OCI-LY1 (cell line): ENCODE measurements around the gene DNMT3A.

ENCODE experiments used
- H2AFZ ChIP-seq: fragments of 200-600 bp; sonication (generic), shearing (Covaris generic); 2 replicates; pipeline ENCODE4 v1.6.0; 2014; ENCODE audit warnings: antibody characterized with exemption, mild to moderate bottlenecking, low read length
- H3F3A ChIP-seq: fragments of 200-600 bp; sonication (generic), shearing (Covaris generic); 2 replicates; pipeline ENCODE4 v1.6.0; 2014; ENCODE audit warnings: mild to moderate bottlenecking, antibody characterized with exemption, low read length, moderate library complexity; ENCODE audit not compliant: insufficient read depth
- H3K27ac ChIP-seq: fragments of 200-600 bp; sonication (generic); 2 replicates; pipeline ENCODE4 v1.5.1; 2014; ENCODE audit warnings: low read length, mixed run types, mild to moderate bottlenecking, low read depth; ENCODE audit not compliant: poor library complexity, severe bottlenecking
- H3K27me3 ChIP-seq: fragments of 200-600 bp; sonication (generic); 2 replicates; pipeline ENCODE4 v1.6.0; 2014; ENCODE audit warnings: antibody characterized with exemption, mild to moderate bottlenecking, low read length, moderate library complexity; ENCODE audit not compliant: insufficient read depth
- H3K36me3 ChIP-seq: fragments of 200-600 bp; sonication (generic); 2 replicates; pipeline ENCODE4 v1.6.1; 2014; ENCODE audit warnings: mild to moderate bottlenecking, antibody characterized with exemption, low read length, moderate library complexity, mixed read lengths; ENCODE audit not compliant: insufficient read depth
- H3K4me1 ChIP-seq: fragments of 200-600 bp; sonication (generic); 2 replicates; pipeline ENCODE4 v1.5.1; 2014; ENCODE audit warnings: mild to moderate bottlenecking, low read length, moderate library complexity; ENCODE audit not compliant: insufficient read depth, severe bottlenecking
- H3K4me2 ChIP-seq: fragments of 200-600 bp; sonication (generic), shearing (Covaris generic); 2 replicates; pipeline ENCODE4 v1.6.1; 2014; ENCODE audit warnings: low read length
- H3K4me3 ChIP-seq: fragments of 200-600 bp; sonication (generic); 2 replicates; pipeline ENCODE4 v1.5.1; 2014; ENCODE audit warnings: low read length, low read depth, mild to moderate bottlenecking, mixed read lengths; ENCODE audit not compliant: poor library complexity, severe bottlenecking
- H3K79me2 ChIP-seq: fragments of 200-600 bp; shearing (Covaris generic); 2 replicates; pipeline ENCODE4 v1.6.1; 2016; ENCODE audit warnings: mixed run types, low read length, mixed read lengths; ENCODE audit not compliant: insufficient read depth
- H3K9ac ChIP-seq: fragments of 200-600 bp; sonication (generic), shearing (Covaris generic); 2 replicates; pipeline ENCODE4 v1.6.1; 2014; ENCODE audit warnings: mild to moderate bottlenecking, low read length, mixed read lengths
- H3K9me2 ChIP-seq: fragments of 200-600 bp; sonication (generic), shearing (Covaris generic); 2 replicates; pipeline ENCODE4 v1.6.1; 2014; ENCODE audit warnings: low read depth, mild to moderate bottlenecking, low read length, mixed read lengths
- H3K9me3 ChIP-seq: fragments of 200-600 bp; shearing (Covaris generic); 2 replicates; pipeline ENCODE4 v1.6.1; 2014; ENCODE audit warnings: low read length, mixed read lengths
- H4K20me1 ChIP-seq: fragments of 200-600 bp; sonication (generic), shearing (Covaris generic); 2 replicates; pipeline ENCODE4 v1.6.0; 2016; ENCODE audit warnings: mild to moderate bottlenecking, low read length; ENCODE audit not compliant: insufficient read depth
- CTCF ChIP-seq: fragments of 200-600 bp; sonication (generic), shearing (Covaris generic); IDR thresholded peaks from 2 replicates; pipeline ENCODE4 v1.5.1; 2017; ENCODE audit warnings: mild to moderate bottlenecking, antibody characterized with exemption, low read length, moderate library complexity, mixed read lengths
- EZH2 ChIP-seq: fragments of 200-600 bp; sonication (generic), shearing (Covaris generic); IDR thresholded peaks from 2 replicates; pipeline ENCODE4 v1.8.0; 2017; ENCODE audit warnings: borderline replicate concordance, mixed run types, mild to moderate bottlenecking, antibody characterized with exemption, low read length, moderate library complexity, mixed read lengths

DNMT3A gene

GRCh38 chr2:25326326-25327013, 15.3 kb downstream of the DNMT3A start:
- no peaks in the 10 kb centered on the region for H3K79me2 ChIP-seq

GRCh38 chr2:25324905-25325592, 16.7 kb downstream of the DNMT3A start:
- no peak overlapping the region for H2AFZ ChIP-seq
- no peaks in the 10 kb centered on the region; the same call in 1 of the 2 replicates for H3K36me3 ChIP-seq
- no peaks in the 10 kb centered on the region for H3K4me1 ChIP-seq
- no peak overlapping the region for H3K4me2 ChIP-seq
- H4K20me1 ChIP-seq = no peaks in the 10 kb centered on the region
- peaks cover 13% of the 10 kb centered on the region for H3K9me3 ChIP-seq
- H3K4me3 ChIP-seq = no peak overlapping the region
- TF ChIP-seq EZH2 = no peak
- no peak for TF ChIP-seq CTCF
- no peaks in the 10 kb centered on the region for H3K9me2 ChIP-seq
- no peaks in the 10 kb centered on the region for H3K79me2 ChIP-seq
- H3K27me3 ChIP-seq = peaks cover 21% of the 10 kb centered on the region; the same call in 1 of the 2 replicates
- H3F3A ChIP-seq = no peaks in the 10 kb centered on the region
- H3K27ac ChIP-seq = no peak overlapping the region
- H3K9ac ChIP-seq = no peak overlapping the region

More at GRCh38 chr2:25326326-25327013, 15.3 kb downstream of the DNMT3A start:
- Histone ChIP-seq H2AFZ (no peak overlapping the region), H3K36me3 (no peaks in the 10 kb centered on the region; the same call in 1 of the 2 replicates), H3K9me3 (peaks cover 13% of the 10 kb centered on the region), H3K27ac (no peak overlapping the region), H3K4me2 (no peak overlapping the region), H3K4me1 (no peaks in the 10 kb centered on the region), H4K20me1 (no peaks in the 10 kb centered on the region), H3K9me2 (no peaks in the 10 kb centered on the region), H3K4me3 (no peak overlapping the region), H3K9ac (no peak overlapping the region), H3K27me3 (peaks cover 25% of the 10 kb centered on the region; the same call in 1 of the 2 replicates), H3F3A (no peaks in the 10 kb centered on the region)
- TF ChIP-seq CTCF (no peak), EZH2 (no peak)

GRCh38 chr2:25324251-25324650, 17.5 kb downstream of the DNMT3A start:
- Histone ChIP-seq H3K9me2 (no peaks in the 10 kb centered on the region), H3K4me2 (no peak overlapping the region), H3K4me3 (no peak overlapping the region), H3K27ac (no peak overlapping the region), H3K36me3 (no peaks in the 10 kb centered on the region; the same call in 1 of the 2 replicates), H3K4me1 (no peaks in the 10 kb centered on the region), H2AFZ (no peak overlapping the region), H3K79me2 (no peaks in the 10 kb centered on the region), H3K27me3 (peaks cover 21% of the 10 kb centered on the region; the same call in 1 of the 2 replicates), H3F3A (no peaks in the 10 kb centered on the region), H3K9ac (no peak overlapping the region), H4K20me1 (no peaks in the 10 kb centered on the region), H3K9me3 (peaks cover 13% of the 10 kb centered on the region)
- TF ChIP-seq CTCF (no peak), EZH2 (no peak)
